Adrenal gland (tissue), 5 donors: ENCODE results near the gene VSTM2L.

Experiments
- CTCF ChIP-seq, 6 experiments: fragments of 450-650 bp in 4 of 6; fragments of 200-600 bp in 2 of 6; sonication (generic) in 1 of 6; IDR thresholded peaks; 1 replicate in 5 of 6; 2 replicates in 1 of 6; pipeline versions ENCODE4 v1.5.1 to v1.8.0; 2016 to 2021; ENCODE audit warnings: antibody characterized with exemption in 6 of 6, mild to moderate bottlenecking in 2 of 6, moderate library complexity in 1 of 6
- POLR2A ChIP-seq, 2 donors: fragments of 450-650 bp; IDR thresholded peaks; one replicate each; pipeline ENCODE4 v1.6.1; 2017; ENCODE audit warnings: antibody characterized with exemption in 2 of 2, mild to moderate bottlenecking in 2 of 2, moderate library complexity in 1 of 2
- donor health status: DM: no; HTN: no; CAD: no.

- TF ChIP-seq CTCF (IDR thresholded peaks at IDR 0.05) (no peak), POLR2A (IDR thresholded peaks at IDR 0.05) (no peak)
Observed at GRCh38 chr20:37880726-37881591, 22.0 kb upstream of the VSTM2L start.
